ENCODE results near the gene PLA2G15. TPM values are rescaled to one million over a fixed set of nuclear protein-coding genes. Genes with fewer than 3 reads are reported as not detected.

The PLA2G15 gene
- total and polyA plus RNA-seq, 2 of the 13 experiments (the other 11 are each of a cell fraction or from before 2014, with no cell fraction given): 14.4 to 23.7 TPM

DNA sequence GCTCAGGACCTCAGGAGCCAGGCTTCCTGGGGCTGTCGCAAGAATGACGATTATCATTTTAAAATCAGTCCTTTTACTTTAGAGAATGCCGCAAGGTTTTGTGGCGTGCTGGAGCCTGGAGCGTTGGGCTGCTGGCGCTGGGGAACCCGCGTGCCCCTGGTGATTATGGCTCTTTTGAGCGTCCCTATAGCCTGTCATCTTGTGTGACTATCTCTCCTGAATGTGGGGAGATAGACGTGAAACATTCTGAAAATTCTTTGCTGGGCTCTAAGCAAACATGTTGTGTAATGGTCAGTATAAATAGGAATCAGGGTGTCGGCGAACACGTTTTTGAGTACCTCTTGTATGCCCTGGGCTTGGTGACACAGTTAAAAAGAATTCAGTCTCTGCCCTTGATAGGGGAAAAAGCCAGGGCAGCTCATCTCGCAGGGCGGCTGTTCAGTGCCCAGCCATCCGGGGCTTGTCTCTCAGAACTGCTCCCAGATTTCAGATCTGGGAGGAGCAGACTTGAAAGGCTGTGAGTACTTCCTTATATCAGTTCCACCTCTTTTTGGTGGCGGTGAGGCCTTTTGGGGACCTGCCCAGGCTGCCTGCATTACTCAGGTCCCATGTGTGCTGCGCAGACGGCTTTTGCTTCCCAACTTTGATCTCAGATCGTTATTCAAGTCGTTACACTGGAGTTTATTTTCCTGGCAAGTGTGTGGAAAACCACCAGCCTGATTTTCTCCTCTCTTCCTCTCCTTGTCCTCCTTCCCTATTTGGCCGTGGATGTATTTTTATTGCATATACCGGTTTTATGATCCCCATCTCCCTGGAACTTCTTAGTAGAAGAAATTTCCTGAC, 20.1 kb downstream of the PLA2G15 start (continued):
- TF ChIP-seq ZNF709 (CRISPR knock-in tag; IDR thresholded peaks at IDR 0.05): no peak
- no peak for TF ChIP-seq BRCA1 (CRISPR knock-in tag; IDR thresholded peaks at IDR 0.05)
- TF ChIP-seq REPIN1 (CRISPR knock-in tag; IDR thresholded peaks at IDR 0.05; ENCODE audit: borderline replicate concordance, low read depth): no peak
- no peak for TF ChIP-seq AHR (CRISPR knock-in tag; IDR thresholded peaks at IDR 0.05)
- peak; percentile 86 for TF ChIP-seq GFI1 (CRISPR knock-in tag; IDR thresholded peaks at IDR 0.05; ENCODE audit: borderline replicate concordance)
- TF ChIP-seq ZFP62 (CRISPR knock-in tag; IDR thresholded peaks at IDR 0.05): no peak
- TF ChIP-seq MZF1 (CRISPR knock-in tag; IDR thresholded peaks at IDR 0.05; ENCODE audit: borderline replicate concordance): no peak
- TF ChIP-seq FOXK1 (CRISPR knock-in tag; IDR thresholded peaks at IDR 0.05; ENCODE audit: borderline replicate concordance, low read depth): peak; percentile 81; the same call in 1 of the 2 replicates
- TF ChIP-seq ZSCAN31 (CRISPR knock-in tag; IDR thresholded peaks at IDR 0.05; ENCODE audit: low read depth): peak; percentile 44; the same call in 1 of the 2 replicates
- TF ChIP-seq ZNF501 (CRISPR knock-in tag; IDR thresholded peaks at IDR 0.05): peak; percentile 45; the same call in 1 of the 2 replicates
- TF ChIP-seq, protein P1, sequence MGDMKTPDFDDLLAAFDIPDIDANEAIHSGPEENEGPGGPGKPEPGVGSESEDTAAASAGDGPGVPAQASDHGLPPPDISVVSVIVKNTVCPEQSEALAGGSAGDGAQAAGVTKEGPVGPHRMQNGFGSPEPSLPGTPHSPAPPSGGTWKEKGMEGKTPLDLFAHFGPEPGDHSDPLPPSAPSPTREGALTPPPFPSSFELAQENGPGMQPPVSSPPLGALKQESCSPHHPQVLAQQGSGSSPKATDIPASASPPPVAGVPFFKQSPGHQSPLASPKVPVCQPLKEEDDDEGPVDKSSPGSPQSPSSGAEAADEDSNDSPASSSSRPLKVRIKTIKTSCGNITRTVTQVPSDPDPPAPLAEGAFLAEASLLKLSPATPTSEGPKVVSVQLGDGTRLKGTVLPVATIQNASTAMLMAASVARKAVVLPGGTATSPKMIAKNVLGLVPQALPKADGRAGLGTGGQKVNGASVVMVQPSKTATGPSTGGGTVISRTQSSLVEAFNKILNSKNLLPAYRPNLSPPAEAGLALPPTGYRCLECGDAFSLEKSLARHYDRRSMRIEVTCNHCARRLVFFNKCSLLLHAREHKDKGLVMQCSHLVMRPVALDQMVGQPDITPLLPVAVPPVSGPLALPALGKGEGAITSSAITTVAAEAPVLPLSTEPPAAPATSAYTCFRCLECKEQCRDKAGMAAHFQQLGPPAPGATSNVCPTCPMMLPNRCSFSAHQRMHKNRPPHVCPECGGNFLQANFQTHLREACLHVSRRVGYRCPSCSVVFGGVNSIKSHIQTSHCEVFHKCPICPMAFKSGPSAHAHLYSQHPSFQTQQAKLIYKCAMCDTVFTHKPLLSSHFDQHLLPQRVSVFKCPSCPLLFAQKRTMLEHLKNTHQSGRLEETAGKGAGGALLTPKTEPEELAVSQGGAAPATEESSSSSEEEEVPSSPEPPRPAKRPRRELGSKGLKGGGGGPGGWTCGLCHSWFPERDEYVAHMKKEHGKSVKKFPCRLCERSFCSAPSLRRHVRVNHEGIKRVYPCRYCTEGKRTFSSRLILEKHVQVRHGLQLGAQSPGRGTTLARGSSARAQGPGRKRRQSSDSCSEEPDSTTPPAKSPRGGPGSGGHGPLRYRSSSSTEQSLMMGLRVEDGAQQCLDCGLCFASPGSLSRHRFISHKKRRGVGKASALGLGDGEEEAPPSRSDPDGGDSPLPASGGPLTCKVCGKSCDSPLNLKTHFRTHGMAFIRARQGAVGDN (CRISPR knock-in tag; IDR thresholded peaks at IDR 0.05): peak; percentile 58
- no peak for TF ChIP-seq CBX2 (IDR thresholded peaks at IDR 0.05; ENCODE audit: low read depth, low read length)
- no peak for TF ChIP-seq CBX2 (CRISPR knock-in tag; IDR thresholded peaks at IDR 0.05; ENCODE audit: low read depth)
- no peak for TF ChIP-seq PRMT3 (CRISPR knock-in tag; IDR thresholded peaks at IDR 0.05; ENCODE audit: borderline replicate concordance, low read depth)
- peak; percentile 21; the same call in 1 of the 2 replicates for TF ChIP-seq ZNF510 (CRISPR knock-in tag; IDR thresholded peaks at IDR 0.05; ENCODE audit: low read depth)
- no peak for TF ChIP-seq ZNF441 (CRISPR knock-in tag; IDR thresholded peaks at IDR 0.05; ENCODE audit: borderline replicate concordance)
- no peak for TF ChIP-seq CHD4 (IDR thresholded peaks at IDR 0.05; ENCODE audit: borderline replicate concordance, low read length)
- TF ChIP-seq NFYB (CRISPR knock-in tag; IDR thresholded peaks at IDR 0.05): peak; percentile 13; the same call in 1 of the 2 replicates
- 0 out of 2 replicates have a peak, but pooled peaks have one; percentile 68 for TF ChIP-seq ZSCAN9 (CRISPR knock-in tag; IDR thresholded peaks at IDR 0.05; ENCODE audit: borderline replicate concordance)
- TF ChIP-seq, protein P2, sequence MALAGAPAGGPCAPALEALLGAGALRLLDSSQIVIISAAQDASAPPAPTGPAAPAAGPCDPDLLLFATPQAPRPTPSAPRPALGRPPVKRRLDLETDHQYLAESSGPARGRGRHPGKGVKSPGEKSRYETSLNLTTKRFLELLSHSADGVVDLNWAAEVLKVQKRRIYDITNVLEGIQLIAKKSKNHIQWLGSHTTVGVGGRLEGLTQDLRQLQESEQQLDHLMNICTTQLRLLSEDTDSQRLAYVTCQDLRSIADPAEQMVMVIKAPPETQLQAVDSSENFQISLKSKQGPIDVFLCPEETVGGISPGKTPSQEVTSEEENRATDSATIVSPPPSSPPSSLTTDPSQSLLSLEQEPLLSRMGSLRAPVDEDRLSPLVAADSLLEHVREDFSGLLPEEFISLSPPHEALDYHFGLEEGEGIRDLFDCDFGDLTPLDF (CRISPR knock-in tag; IDR thresholded peaks at IDR 0.05): no peak
- TF ChIP-seq ZNF75D (CRISPR knock-in tag; IDR thresholded peaks at IDR 0.05; ENCODE audit: borderline replicate concordance): no peak
- no peak for TF ChIP-seq NFE2L1 (CRISPR knock-in tag; IDR thresholded peaks at IDR 0.05; ENCODE audit: borderline replicate concordance)
- no peak for TF ChIP-seq ZNF3 (CRISPR knock-in tag; IDR thresholded peaks at IDR 0.05)
- peak; percentile 80; the same call in 1 of the 2 replicates for TF ChIP-seq ZNF816 (CRISPR knock-in tag; IDR thresholded peaks at IDR 0.05; ENCODE audit: borderline replicate concordance)
- TF ChIP-seq RBFOX2 (IDR thresholded peaks at IDR 0.05; ENCODE audit: low read depth, low read length): no peak
- TF ChIP-seq ATF7-NPFF (CRISPR knock-in tag; IDR thresholded peaks at IDR 0.05; ENCODE audit: low read depth): 0 out of 2 replicates have a peak, but pooled peaks have one; percentile 44

Measured in HepG2 (cell line).